H9 (cell line): Measurements from ENCODE around the gene SLC12A3. TPM values are rescaled to one million over a fixed set of nuclear protein-coding genes. Genes with fewer than 3 reads are reported as not detected.

Experiments
- DNase-seq: peaks from one replicate; pipeline ENCODE4 v3.0.0-alpha.2; 2017
- H2AFZ ChIP-seq: one replicate; pipeline ENCODE4 v1.6.1; 2013; ENCODE audit warnings: mild to moderate bottlenecking, low read length, control low read depth, moderate library complexity
- H2AK5ac ChIP-seq: 2 replicates; pipeline ENCODE4 v1.6.1; 2013; ENCODE audit warnings: low read length, control low read depth, mixed read lengths; ENCODE audit not compliant: insufficient read length
- H2BK120ac ChIP-seq: one replicate; pipeline ENCODE4 v1.6.1; 2013; ENCODE audit warnings: low read depth, mild to moderate bottlenecking, low read length, control low read depth, inconsistent platforms; ENCODE audit not compliant: poor library complexity, severe bottlenecking
- H2BK12ac ChIP-seq: 2 replicates; pipeline ENCODE4 v1.6.1; 2013; ENCODE audit warnings: low read length, control low read depth, mixed read lengths, low read depth; ENCODE audit not compliant: insufficient read length
- H2BK15ac ChIP-seq: 2 replicates; pipeline ENCODE4 v1.6.1; 2013; ENCODE audit warnings: low read depth, low read length, control low read depth
- H2BK20ac ChIP-seq: one replicate; pipeline ENCODE4 v1.6.1; 2013; ENCODE audit warnings: low read depth, mild to moderate bottlenecking, low read length, control low read depth, inconsistent platforms; ENCODE audit not compliant: poor library complexity, severe bottlenecking
- H2BK5ac ChIP-seq: 2 replicates; pipeline ENCODE4 v1.6.1; 2013; ENCODE audit warnings: low read length, control low read depth, mixed read lengths; ENCODE audit not compliant: insufficient read length
- H3K14ac ChIP-seq: 2 replicates; pipeline ENCODE4 v1.6.1; 2013; ENCODE audit warnings: low read length, control low read depth; ENCODE audit not compliant: insufficient read depth
- H3K18ac ChIP-seq: 2 replicates; pipeline ENCODE4 v1.6.1; 2013; ENCODE audit warnings: low read depth, mild to moderate bottlenecking, mixed read lengths, low read length, control low read depth; ENCODE audit not compliant: insufficient read length
- H3K23ac ChIP-seq: 2 replicates; pipeline ENCODE4 v1.6.1; 2013; ENCODE audit warnings: low read length, control low read depth, mixed read lengths, low read depth; ENCODE audit not compliant: insufficient read length
- H3K23me2 ChIP-seq: 2 replicates; pipeline ENCODE4 v1.6.1; 2013; ENCODE audit warnings: low read depth, mild to moderate bottlenecking, mixed read lengths, low read length, control low read depth; ENCODE audit not compliant: insufficient read length, poor library complexity, severe bottlenecking
- H3K27ac ChIP-seq: 2 replicates; pipeline ENCODE4 v1.5.1; 2013; ENCODE audit warnings: low read length, control low read depth, mixed read lengths, low read depth; ENCODE audit not compliant: insufficient read length
- H3K27me3 ChIP-seq: 2 replicates; pipeline ENCODE4 v1.6.1; 2013; ENCODE audit warnings: low read length, control low read depth, inconsistent platforms; ENCODE audit not compliant: insufficient read depth
- H3K4ac ChIP-seq: 2 replicates; pipeline ENCODE4 v1.6.1; 2013; ENCODE audit warnings: low read depth, mild to moderate bottlenecking, control low read depth, inconsistent platforms, low read length, moderate library complexity
- H3K4me1 ChIP-seq: 2 replicates; pipeline ENCODE4 v1.6.1; 2013; ENCODE audit warnings: low read length, control low read depth, inconsistent platforms; ENCODE audit not compliant: insufficient read depth
- H3K4me2 ChIP-seq: 2 replicates; pipeline ENCODE4 v1.6.1; 2013; ENCODE audit warnings: low read length, control low read depth, mixed read lengths; ENCODE audit not compliant: insufficient read length, insufficient read depth
- H3K56ac ChIP-seq: 2 replicates; pipeline ENCODE4 v1.6.1; 2013; ENCODE audit warnings: low read depth, mild to moderate bottlenecking, mixed read lengths, low read length, control low read depth; ENCODE audit not compliant: insufficient read length
- H3K79me1 ChIP-seq: 2 replicates; pipeline ENCODE4 v1.6.1; 2013; ENCODE audit warnings: low read depth, mild to moderate bottlenecking, moderate library complexity, low read length, control low read depth, inconsistent platforms; ENCODE audit not compliant: insufficient read depth, poor library complexity, severe bottlenecking
- H3K79me2 ChIP-seq: 2 replicates; pipeline ENCODE4 v1.6.1; 2013; ENCODE audit warnings: low read length, control low read depth, inconsistent platforms; ENCODE audit not compliant: insufficient read depth
- H3K9ac ChIP-seq: 2 replicates; pipeline ENCODE4 v1.6.1; 2013; ENCODE audit warnings: low read length, control low read depth, mixed read lengths; ENCODE audit not compliant: insufficient read length; ENCODE audit errors: extremely low read depth
- H3K9me3 ChIP-seq: one replicate; pipeline ENCODE4 v1.6.1; 2013; ENCODE audit warnings: low read depth, low read length, inconsistent platforms; ENCODE audit not compliant: control insufficient read depth
- H3T11ph ChIP-seq: one replicate; pipeline ENCODE4 v1.6.1; 2013; ENCODE audit warnings: mild to moderate bottlenecking, low read length, control low read depth, inconsistent platforms
- H4K20me1 ChIP-seq: one replicate; pipeline ENCODE4 v1.6.1; 2013; ENCODE audit not compliant: control insufficient read depth, insufficient read length, insufficient read depth
- H4K5ac ChIP-seq: 2 replicates; pipeline ENCODE4 v1.6.1; 2013; ENCODE audit warnings: low read depth, mild to moderate bottlenecking, mixed read lengths, low read length, control low read depth; ENCODE audit not compliant: insufficient read length
- H4K8ac ChIP-seq: replicated peaks from 2 replicates; pipeline ENCODE4 v1.6.1; 2013; ENCODE audit warnings: low read length, control low read depth, mixed read lengths, low read depth; ENCODE audit not compliant: insufficient read length
- H4K91ac ChIP-seq: 2 replicates; pipeline ENCODE4 v1.6.1; 2013; ENCODE audit warnings: low read depth, mild to moderate bottlenecking, moderate library complexity, mixed read lengths, low read length, control low read depth; ENCODE audit not compliant: insufficient read length
- H3K27ac Mint-ChIP-seq, 3 experiments: 2 replicates in 2 of 3; 3 replicates in 1 of 3; pipeline ENCODE4 v1.8.0; 2020 to 2021; ENCODE audit warnings: mixed read lengths in 3 of 3, mild to moderate bottlenecking in 1 of 3, moderate library complexity in 1 of 3
- H3K27me3 Mint-ChIP-seq: 2 replicates; pipeline ENCODE4 v1.8.0; 2021; ENCODE audit warnings: low read depth, mild to moderate bottlenecking, moderate library complexity, mixed read lengths
- H3K36me3 Mint-ChIP-seq, 3 experiments: 2 replicates in 2 of 3; 3 replicates in 1 of 3; pipeline ENCODE4 v1.8.0; 2020 to 2021; ENCODE audit warnings: low read depth in 3 of 3, mixed read lengths in 3 of 3; ENCODE audit not compliant: insufficient read depth in 1 of 3
- H3K4me1 Mint-ChIP-seq, 2 experiments: 2 replicates each; pipeline ENCODE4 v1.8.0; 2020; ENCODE audit warnings: mixed read lengths in 2 of 2
- H3K4me3 Mint-ChIP-seq, 2 experiments: 2 replicates in 1 of 2; 3 replicates in 1 of 2; pipeline ENCODE4 v1.8.0; 2020 to 2021; ENCODE audit warnings: mild to moderate bottlenecking in 2 of 2, mixed read lengths in 2 of 2, moderate library complexity in 1 of 2
- H3K9me3 Mint-ChIP-seq, 2 experiments: 2 replicates in 1 of 2; 3 replicates in 1 of 2; pipeline ENCODE4 v1.8.0; 2020; ENCODE audit warnings: mild to moderate bottlenecking in 2 of 2, mixed read lengths in 2 of 2, moderate library complexity in 1 of 2
- CTCF ChIP-seq: fragments of 200-600 bp; sonication (generic); conservative IDR thresholded peaks from 3 replicates; pipeline ENCODE4 v1.8.0; 2021; ENCODE audit warnings: antibody characterized with exemption, mild to moderate bottlenecking
- WGBS: extraction: QIAGEN DNeasy Blood & Tissue Kit; methylation state at CpG from one replicate; pipeline ENCODE4 v1.1.7; 2013; ENCODE audit warnings: missing lambda C conversion rate, low lambda C conversion rate, mixed read lengths; ENCODE audit not compliant: insufficient read length; ENCODE audit errors: extremely low coverage; 5-methylcytosine and 5-hydroxymethylcytosine counted together
- total RNA-seq: library from RNA; stranded (reverse); gene quantifications from 2 replicates; pipeline ENCODE4 v1.2.1, GENCODE V29; 2021

The SLC12A3 gene
- total RNA-seq, 1 experiment from 2014 or later = not detected

DNA sequence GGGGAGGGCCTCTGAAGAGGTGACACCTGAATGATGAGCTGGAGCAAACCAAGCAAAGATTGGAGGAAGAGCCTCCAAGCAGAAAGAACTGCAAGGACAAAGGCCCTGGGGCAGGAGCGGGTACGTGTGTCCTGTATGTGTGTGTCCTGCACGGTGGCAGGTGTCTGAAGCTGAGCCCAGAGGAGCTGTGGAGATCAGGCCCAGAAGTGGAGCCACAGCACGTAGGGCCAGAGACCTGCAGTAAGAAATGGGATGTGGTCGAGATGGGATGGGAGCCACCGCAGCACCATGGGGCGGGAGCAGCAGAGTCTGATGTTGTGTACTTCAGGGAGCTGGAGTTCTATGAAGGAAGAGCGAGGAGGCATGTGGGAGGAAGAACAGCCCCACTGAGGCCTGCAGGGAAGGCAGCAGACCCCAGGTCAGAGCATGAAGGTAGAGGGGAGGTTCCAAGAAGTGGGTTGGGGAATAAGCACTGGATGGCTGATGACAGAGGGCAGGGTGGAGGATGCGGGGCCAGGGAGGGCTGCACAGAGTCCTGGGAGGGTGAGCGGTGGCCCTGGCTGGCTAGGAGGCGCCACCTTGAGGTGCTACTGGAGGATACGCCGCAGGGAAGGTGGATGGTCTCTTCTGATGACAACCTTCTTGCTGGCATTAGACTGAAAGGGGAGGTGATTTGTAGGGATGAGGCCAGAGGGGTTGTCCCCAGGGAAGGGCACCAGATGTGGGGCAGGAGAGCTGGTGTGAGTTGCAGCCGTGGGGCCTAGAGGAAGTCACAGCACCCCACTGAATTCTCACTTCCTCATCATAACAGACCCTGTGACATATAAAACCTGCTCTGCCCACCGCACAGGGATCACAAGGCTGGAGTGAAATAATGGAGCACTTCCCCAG lies 86.1 kb downstream of the SLC12A3 start:
- Histone ChIP-seq H2AFZ (no peak overlapping the region), H3K23ac (no peak overlapping the region), H3K4me1 (no peaks in the 10 kb centered on the region; the same call in 1 of the 2 replicates), H3K27me3 (no peaks in the 10 kb centered on the region), H4K8ac (no peak overlapping the region), H2BK120ac (no peak overlapping the region), H2BK15ac (no peak overlapping the region), H3K14ac (no peak overlapping the region; the same call in 1 of the 2 replicates), H3K9ac (no peak overlapping the region), H2BK12ac (no peak overlapping the region), H3K9me3 (no peaks in the 10 kb centered on the region), H3K4me2 (no peak overlapping the region), H4K91ac (no peak overlapping the region), H2BK5ac (no peak overlapping the region), H3K27ac (no peak overlapping the region), H4K5ac (no peak overlapping the region), H2BK20ac (no peak overlapping the region), H3K23me2 (no peaks in the 10 kb centered on the region), H3K79me2 (no peaks in the 10 kb centered on the region), H3T11ph (no peak overlapping the region), H3K56ac (no peak overlapping the region), H3K18ac (no peak overlapping the region), H3K79me1 (no peaks in the 10 kb centered on the region), H2AK5ac (no peak overlapping the region), H4K20me1 (no peaks in the 10 kb centered on the region), H3K4ac (no peak overlapping the region)
- no peaks in the 10 kb centered on the region; a peak in 1 of 7 replicates for H3K36me3 Mint-ChIP-seq
- peak; percentile 75 for TF ChIP-seq CTCF
- peaks cover 3 to 10% of the 10 kb centered on the region in 2 experiments; a peak in 3 of 5 replicates for H3K9me3 Mint-ChIP-seq
- H3K27ac Mint-ChIP-seq = peak overlapping the region in 2 of 3 experiments; percentile 24 to 57; a peak in 2 of 7 replicates
- peak; percentile 78 for DNase-seq
- WGBS = no CpG with 5 or more reads among the region's 15 CpGs
- peaks cover 8 to 11% of the 10 kb centered on the region in 2 experiments for H3K4me1 Mint-ChIP-seq
- H3K4me3 Mint-ChIP-seq = no peak overlapping the region
- H3K27me3 Mint-ChIP-seq = no peaks in the 10 kb centered on the region
